Fibroblast of mammary gland (primary cell): Measurements from ENCODE around the gene TIFAB.

Experiments used
- DNase-seq: peaks from one replicate; pipeline ENCODE4 v3.0.0-alpha.2; 2010; ENCODE audit warnings: low read depth
- H3K4me3 ChIP-seq: 2 replicates; pipeline ENCODE4 v1.5.1; 2011; ENCODE audit warnings: low read depth, mild to moderate bottlenecking, low read length, moderate library complexity; ENCODE audit not compliant: control insufficient read depth
- TF ChIP-seq, protein P1 (sequence below): conservative IDR thresholded peaks from 2 replicates; pipeline ENCODE4 v1.5.1; 2011; ENCODE audit warnings: low read depth, low read length, inconsistent platforms; ENCODE audit not compliant: control insufficient read depth, insufficient read depth

Gene TIFAB

DNA sequence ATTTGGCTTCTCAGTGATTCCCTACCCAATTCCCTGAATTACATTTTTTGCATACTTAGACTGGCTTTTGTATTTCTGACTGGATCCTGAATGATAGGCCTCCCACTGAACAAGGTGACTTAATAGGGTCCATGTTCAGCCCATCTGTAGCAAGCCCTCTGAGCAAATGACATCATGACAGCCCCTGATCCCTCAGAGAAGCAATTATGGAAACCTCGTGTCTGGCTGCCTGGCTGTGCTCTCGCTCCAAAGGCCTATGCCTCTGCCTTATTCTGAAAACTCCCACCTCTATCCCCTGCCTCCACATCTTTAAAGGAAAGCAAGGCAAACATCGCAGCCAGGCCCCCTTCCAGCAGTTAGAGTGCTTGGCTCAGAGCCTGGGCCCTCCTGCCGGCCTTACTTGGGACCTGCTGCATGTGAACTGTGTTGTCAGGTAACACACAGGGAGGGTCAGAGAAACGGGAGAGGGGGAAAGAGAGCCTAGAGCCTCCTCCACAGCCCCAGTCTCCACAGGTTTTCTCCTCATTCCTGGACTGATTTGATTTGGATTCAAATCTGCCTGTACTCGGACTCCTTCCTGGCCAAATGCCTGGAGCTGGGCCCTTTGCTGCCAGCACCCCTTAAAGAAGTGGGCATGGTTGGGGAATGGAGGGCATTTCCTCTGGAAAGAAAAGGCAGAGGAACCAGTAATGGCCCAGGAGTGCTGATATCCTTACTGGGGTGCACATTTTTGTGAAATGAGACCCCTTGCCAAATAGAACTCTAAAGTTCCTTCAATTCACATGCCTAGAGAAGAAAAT is 8.8 kb downstream of the TIFAB start:
- no peak for DNase-seq
- TF ChIP-seq, protein P1, sequence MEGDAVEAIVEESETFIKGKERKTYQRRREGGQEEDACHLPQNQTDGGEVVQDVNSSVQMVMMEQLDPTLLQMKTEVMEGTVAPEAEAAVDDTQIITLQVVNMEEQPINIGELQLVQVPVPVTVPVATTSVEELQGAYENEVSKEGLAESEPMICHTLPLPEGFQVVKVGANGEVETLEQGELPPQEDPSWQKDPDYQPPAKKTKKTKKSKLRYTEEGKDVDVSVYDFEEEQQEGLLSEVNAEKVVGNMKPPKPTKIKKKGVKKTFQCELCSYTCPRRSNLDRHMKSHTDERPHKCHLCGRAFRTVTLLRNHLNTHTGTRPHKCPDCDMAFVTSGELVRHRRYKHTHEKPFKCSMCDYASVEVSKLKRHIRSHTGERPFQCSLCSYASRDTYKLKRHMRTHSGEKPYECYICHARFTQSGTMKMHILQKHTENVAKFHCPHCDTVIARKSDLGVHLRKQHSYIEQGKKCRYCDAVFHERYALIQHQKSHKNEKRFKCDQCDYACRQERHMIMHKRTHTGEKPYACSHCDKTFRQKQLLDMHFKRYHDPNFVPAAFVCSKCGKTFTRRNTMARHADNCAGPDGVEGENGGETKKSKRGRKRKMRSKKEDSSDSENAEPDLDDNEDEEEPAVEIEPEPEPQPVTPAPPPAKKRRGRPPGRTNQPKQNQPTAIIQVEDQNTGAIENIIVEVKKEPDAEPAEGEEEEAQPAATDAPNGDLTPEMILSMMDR: no peak
- no peak overlapping the region for H3K4me3 ChIP-seq

DNA sequence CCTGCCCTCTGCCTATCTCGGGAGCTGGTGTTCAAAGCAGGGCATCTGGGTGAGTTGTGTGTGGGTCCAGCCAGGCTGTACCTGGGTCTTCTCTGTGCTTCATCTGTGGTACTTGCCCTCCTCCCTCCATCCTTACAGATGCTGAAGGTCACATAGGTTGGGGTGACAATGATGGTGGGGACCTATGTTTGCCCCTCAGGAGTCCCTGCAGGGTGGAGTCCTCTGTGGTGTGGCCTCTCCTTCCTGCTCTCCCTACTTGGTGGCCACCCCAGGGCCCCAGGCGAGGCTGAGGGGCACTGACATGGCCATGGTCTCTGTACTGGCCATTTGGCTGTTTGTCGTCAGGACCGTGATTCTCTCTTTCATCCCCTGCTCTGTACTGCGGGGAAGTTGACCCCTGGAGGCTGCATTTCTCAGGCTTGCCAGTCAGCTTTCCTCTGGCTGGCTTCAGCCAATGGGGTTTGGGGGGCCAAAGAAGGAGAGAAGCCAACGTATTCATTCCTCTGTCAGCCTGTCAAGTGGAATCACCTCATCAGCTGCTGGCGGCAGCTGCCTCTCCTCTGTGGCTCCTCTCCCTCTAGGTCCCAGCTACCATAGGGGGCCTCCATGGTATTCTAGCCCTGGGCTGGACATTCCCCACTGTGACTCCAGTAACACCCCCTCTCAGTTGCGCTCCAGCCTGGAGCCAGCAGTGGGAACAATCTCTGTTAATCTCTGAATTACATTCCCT is 9.6 kb downstream of the TIFAB start:
- TF ChIP-seq, protein P1: no peak
- H3K4me3 ChIP-seq: no peak overlapping the region
- DNase-seq: no peak

DNA sequence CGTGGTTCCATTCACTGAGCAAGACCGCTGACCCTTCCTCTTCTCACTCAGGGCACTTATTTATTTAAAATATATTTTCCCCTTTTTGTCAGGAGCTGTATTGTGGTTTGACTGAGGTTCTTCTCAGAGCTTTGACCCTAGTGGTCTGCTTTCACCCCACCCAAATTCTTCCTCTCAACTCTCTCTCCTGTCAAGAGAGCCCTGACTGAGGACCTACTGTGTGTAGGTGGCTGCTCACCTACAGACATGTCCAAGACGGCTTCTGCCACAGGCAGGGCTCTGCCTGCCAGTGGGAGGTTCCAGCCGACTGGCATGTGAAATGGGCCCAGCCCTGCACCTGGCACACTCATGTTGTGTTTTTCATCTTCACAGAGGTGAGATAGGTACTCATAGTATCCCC is 10.2 kb downstream of the TIFAB start:
- TF ChIP-seq, protein P1: no peak
- no peak for DNase-seq
- H3K4me3 ChIP-seq: no peak overlapping the region

DNA sequence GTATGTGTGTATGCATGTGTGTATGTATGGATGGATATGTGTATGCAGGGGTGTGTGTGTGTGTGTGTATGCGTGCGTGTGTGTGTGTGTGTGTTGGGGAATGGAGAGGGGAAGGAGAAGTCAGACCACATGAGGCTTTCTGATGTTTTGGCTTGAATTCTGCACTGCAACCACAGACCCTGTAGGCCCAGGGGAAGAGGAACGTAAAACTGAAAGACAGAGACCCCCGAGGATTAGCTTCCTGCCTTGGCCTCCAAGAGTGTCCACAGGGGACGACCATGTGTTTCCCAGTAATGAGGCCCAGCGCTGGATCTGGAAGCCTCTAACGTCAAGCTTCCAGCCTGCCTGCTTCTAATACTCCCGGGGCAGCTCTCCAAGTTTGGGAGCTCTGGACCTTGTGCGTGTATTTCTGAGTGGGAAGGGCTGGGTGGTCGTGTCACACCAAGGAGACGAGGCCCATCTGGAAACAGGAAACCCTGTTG is 10.8 kb downstream of the TIFAB start:
- TF ChIP-seq, protein P1: no peak
- DNase-seq: no peak
- H3K4me3 ChIP-seq: no peak overlapping the region

DNA sequence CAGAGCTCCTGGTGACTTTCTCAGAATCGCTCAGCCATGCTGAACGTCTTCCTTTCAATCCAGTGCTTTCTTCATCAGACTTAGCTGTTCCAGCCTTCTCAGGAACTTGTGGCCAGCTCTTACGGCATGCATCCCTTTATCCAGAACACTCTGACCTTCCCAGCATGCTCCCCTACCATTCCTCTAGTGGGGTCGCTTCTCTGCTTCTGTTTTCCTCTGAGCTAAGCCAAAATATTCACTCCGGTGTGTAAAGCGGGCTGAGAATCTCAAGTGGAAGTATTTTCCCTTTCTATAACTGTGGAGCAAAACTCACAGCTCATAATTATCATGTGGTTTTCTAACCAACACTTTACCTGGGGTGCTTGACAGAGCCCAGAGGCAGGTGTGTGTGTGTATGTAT is 11.2 kb downstream of the TIFAB start:
- TF ChIP-seq, protein P1: no peak
- H3K4me3 ChIP-seq: no peak overlapping the region
- no peak for DNase-seq

DNA sequence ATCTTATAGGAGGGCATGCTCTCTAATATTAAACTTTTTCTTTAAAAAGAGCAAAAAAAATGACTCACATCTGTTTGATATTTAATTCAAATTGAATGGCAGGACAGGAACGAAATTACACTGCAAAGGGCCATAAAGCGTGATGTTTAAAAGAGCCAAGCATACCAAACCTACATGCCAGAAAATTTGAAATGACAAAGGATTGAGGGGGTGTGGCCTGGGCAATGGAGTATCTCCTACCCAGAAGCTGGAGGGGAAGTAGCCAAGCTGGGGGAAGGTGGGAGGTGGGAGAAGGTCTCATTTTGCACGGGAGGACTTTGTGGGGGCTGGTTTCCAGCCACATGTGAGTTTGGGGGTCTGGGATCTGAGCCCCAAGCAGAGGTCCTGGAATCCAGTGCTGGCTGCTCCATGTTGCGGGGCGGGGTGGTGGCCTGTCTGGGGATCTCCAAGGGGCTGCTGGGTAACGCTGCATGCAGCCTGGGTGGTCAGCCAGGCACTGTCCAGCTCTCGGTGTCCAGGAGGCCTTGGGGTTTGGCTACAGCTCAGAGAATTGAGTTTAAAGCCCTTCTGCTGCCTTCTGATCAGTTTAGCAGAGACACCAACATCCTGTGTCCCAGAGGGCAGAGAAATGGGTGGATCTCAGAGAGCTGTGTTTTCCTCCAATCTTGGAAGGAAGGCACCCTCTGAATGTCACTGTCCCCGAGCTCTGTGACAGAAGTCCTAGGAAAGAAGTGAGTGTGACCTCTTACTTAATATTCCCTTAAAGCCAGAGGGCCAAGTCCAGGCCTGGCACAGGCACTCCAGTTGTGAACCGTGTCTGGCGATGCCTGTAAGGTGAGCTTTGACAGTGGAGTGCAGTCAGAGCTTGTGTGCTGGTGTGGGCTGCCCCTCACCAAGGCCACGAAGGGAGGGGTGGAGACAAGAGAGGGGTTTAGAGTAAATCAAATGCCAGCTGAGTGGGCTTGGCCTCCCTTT is 12.6 kb downstream of the TIFAB start:
- H3K4me3 ChIP-seq: no peak overlapping the region
- DNase-seq: no peak
- TF ChIP-seq, protein P1: no peak
